Neutrophil (primary cell): Measurements from ENCODE around the gene ARL6IP5.
A peak's percentile ranks its signal among the peaks of the same experiment; 100 is the strongest.

ENCODE experiments used
- H3K27ac ChIP-seq: fragments of 200-600 bp; sonication (generic); 2 replicates; pipeline ENCODE4 v1.5.1; 2016; ENCODE audit warnings: mild to moderate bottlenecking, moderate library complexity
- H3K27me3 ChIP-seq: fragments of 200-600 bp; sonication (generic); 2 replicates; pipeline ENCODE4 v1.6.0; 2016; ENCODE audit warnings: mild to moderate bottlenecking
- H3K36me3 ChIP-seq: fragments of 200-600 bp; sonication (generic); 2 replicates; pipeline ENCODE4 v1.5.1; 2017
- H3K4me1 ChIP-seq, 2 experiments: fragments of 200-600 bp in 1 of 2; sonication (generic) in 1 of 2; 1 replicate in 1 of 2; 2 replicates in 1 of 2; pipeline versions ENCODE4 v1.5.1 to v1.6.1; 2013 to 2016; ENCODE audit warnings: low read depth in 1 of 2, low read length in 1 of 2, mild to moderate bottlenecking in 1 of 2, moderate library complexity in 1 of 2; ENCODE audit not compliant: control insufficient read depth in 1 of 2, insufficient read depth in 1 of 2
- H3K4me3 ChIP-seq, 2 experiments: fragments of 200-600 bp in 1 of 2; sonication (generic) in 1 of 2; 1 replicate in 1 of 2; 2 replicates in 1 of 2; pipeline ENCODE4 v1.5.1; 2013 to 2016; ENCODE audit warnings: low read depth in 1 of 2, low read length in 1 of 2, mild to moderate bottlenecking in 1 of 2, moderate library complexity in 1 of 2
- H3K9me3 ChIP-seq: fragments of 200-600 bp; sonication (generic); 2 replicates; pipeline ENCODE4 v1.5.1; 2016
- CTCF ChIP-seq: fragments of 200-600 bp; sonication (generic); IDR thresholded peaks from 2 replicates; pipeline ENCODE4 v1.5.1; 2016; ENCODE audit warnings: antibody characterized with exemption

Gene ARL6IP5

GRCh38 chr3:69082361-69082760 lies 2.4 kb upstream of the ARL6IP5 start:
- no peaks in the 10 kb centered on the region for H3K36me3 ChIP-seq
- H3K9me3 ChIP-seq = no peaks in the 10 kb centered on the region
- peaks cover 64 to 74% of the 10 kb centered on the region in 2 experiments for H3K4me1 ChIP-seq
- no peak for TF ChIP-seq CTCF
- no peak overlapping the region for H3K4me3 ChIP-seq
- H3K27ac ChIP-seq = peak overlapping the region; percentile 51
- H3K27me3 ChIP-seq = no peaks in the 10 kb centered on the region

- Histone ChIP-seq H3K4me1 (peaks cover 63 to 74% of the 10 kb centered on the region in 2 experiments), H3K4me3 (no peak overlapping the region), H3K9me3 (no peaks in the 10 kb centered on the region), H3K36me3 (no peaks in the 10 kb centered on the region), H3K27me3 (no peaks in the 10 kb centered on the region), H3K27ac (peak overlapping the region; percentile 51)
- TF ChIP-seq CTCF = no peak
Measured at GRCh38 chr3:69082805-69083204, 1.9 kb upstream of the ARL6IP5 start.

- no peaks in the 10 kb centered on the region for H3K27me3 ChIP-seq
- peak overlapping the region; percentile 77 to 83 for H3K4me3 ChIP-seq
- no peaks in the 10 kb centered on the region for H3K9me3 ChIP-seq
- peak overlapping the region; percentile 92 for H3K27ac ChIP-seq
- TF ChIP-seq CTCF = no peak
- peaks cover 55 to 74% of the 10 kb centered on the region in 2 experiments for H3K4me1 ChIP-seq
- H3K36me3 ChIP-seq = no peaks in the 10 kb centered on the region
Measured at GRCh38 chr3:69085168-69085832, 563 bp downstream of the ARL6IP5 start.

GRCh38 chr3:69085833-69086722 lies 1.3 kb downstream of the ARL6IP5 start:
- no peaks in the 10 kb centered on the region for H3K27me3 ChIP-seq
- no peak for TF ChIP-seq CTCF
- H3K27ac ChIP-seq = peak overlapping the region; percentile 92
- H3K4me3 ChIP-seq = peak overlapping the region; percentile 77 to 83
- H3K9me3 ChIP-seq = no peaks in the 10 kb centered on the region
- no peaks in the 10 kb centered on the region for H3K36me3 ChIP-seq
- H3K4me1 ChIP-seq = peaks cover 57 to 75% of the 10 kb centered on the region in 2 experiments

DNA sequence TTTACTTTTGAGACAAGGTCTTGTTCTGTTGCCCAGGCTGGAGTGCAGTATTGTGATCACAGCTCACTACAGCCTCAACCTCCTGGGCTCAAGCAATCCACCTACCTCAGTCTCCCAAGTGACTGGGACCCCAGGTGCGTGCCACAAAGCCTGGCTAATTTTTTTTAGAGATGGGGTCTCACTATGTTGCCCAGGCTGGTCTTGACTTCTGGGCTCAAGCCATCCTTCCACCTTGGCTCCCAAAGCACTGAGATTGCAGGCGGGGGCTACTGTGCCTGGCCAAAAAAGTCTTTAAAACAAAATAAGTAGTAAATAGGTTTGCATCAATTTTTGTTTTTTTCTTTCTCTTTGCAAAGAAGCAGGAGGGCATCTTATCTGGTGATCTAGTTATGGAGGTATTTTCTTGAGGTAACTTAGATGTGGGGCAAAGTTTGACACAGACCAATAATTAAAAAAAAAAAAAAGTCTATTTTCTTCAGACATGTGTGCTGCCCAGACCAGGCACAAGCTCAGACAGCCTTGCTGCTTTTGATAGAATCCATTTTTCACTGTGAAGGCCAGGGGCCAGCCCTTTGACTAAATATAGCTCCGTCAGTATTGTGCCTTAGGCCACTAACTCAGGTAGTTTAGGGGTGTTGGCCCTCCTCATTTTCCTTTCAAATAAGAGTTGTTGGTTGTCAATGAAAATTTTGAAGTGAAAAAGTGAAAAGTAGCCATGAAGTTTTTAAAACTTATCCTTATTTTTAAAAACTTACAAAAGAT lies 2.5 kb downstream of the ARL6IP5 start:
- H3K27ac ChIP-seq = peak overlapping the region; percentile 92
- H3K36me3 ChIP-seq = no peaks in the 10 kb centered on the region
- H3K4me1 ChIP-seq = peaks cover 68 to 84% of the 10 kb centered on the region in 2 experiments
- TF ChIP-seq CTCF = no peak
- no peaks in the 10 kb centered on the region for H3K27me3 ChIP-seq
- peak overlapping the region; percentile 77 to 83 for H3K4me3 ChIP-seq
- H3K9me3 ChIP-seq = no peaks in the 10 kb centered on the region
